GM23248 (cell line): ENCODE results near the gene P2RX5. TPM values are rescaled to one million over a fixed set of nuclear protein-coding genes. Genes with fewer than 3 reads are reported as not detected.

ENCODE experiments used
- DNase-seq: peaks from one replicate; pipeline ENCODE4 v3.0.0-alpha.2; 2015
- H2AFZ ChIP-seq: fragments of 200-600 bp; sonication (generic); 2 replicates; pipeline ENCODE4 v1.6.1; 2016; ENCODE audit warnings: antibody characterized with exemption
- H3F3A ChIP-seq: fragments of 200-600 bp; sonication (generic); 2 replicates; pipeline ENCODE4 v1.6.1; 2016; ENCODE audit warnings: mild to moderate bottlenecking, antibody characterized with exemption, mixed run types; ENCODE audit not compliant: insufficient read depth
- H3K27ac ChIP-seq: fragments of 200-600 bp; sonication (generic); 2 replicates; pipeline ENCODE4 v1.5.1; 2016; ENCODE audit warnings: mild to moderate bottlenecking
- H3K27me3 ChIP-seq: fragments of 200-600 bp; sonication (generic); replicated peaks from 2 replicates; pipeline ENCODE4 v1.6.1; 2016; ENCODE audit warnings: mild to moderate bottlenecking; ENCODE audit not compliant: insufficient read depth
- H3K36me3 ChIP-seq: fragments of 200-600 bp; sonication (generic); 2 replicates; pipeline ENCODE4 v1.6.1; 2016; ENCODE audit warnings: low read depth, mild to moderate bottlenecking
- H3K4me1 ChIP-seq: fragments of 200-600 bp; sonication (generic); 2 replicates; pipeline ENCODE4 v1.6.1; 2016; ENCODE audit warnings: mild to moderate bottlenecking; ENCODE audit not compliant: insufficient read depth
- H3K4me2 ChIP-seq: fragments of 200-600 bp; sonication (generic); one replicate; pipeline ENCODE4 v1.6.1; 2016; ENCODE audit warnings: mild to moderate bottlenecking; ENCODE audit not compliant: unreplicated experiment
- H3K4me3 ChIP-seq: fragments of 200-600 bp; sonication (generic); 2 replicates; pipeline ENCODE4 v1.5.1; 2016; ENCODE audit warnings: mild to moderate bottlenecking
- H3K79me2 ChIP-seq: fragments of 200-600 bp; sonication (generic); 2 replicates; pipeline ENCODE4 v1.6.1; 2016; ENCODE audit warnings: mild to moderate bottlenecking; ENCODE audit not compliant: insufficient read depth
- H3K9ac ChIP-seq: fragments of 200-600 bp; sonication (generic); 2 replicates; pipeline ENCODE4 v1.6.1; 2016; ENCODE audit warnings: mild to moderate bottlenecking
- H3K9me2 ChIP-seq: fragments of 200-600 bp; sonication (generic); 2 replicates; pipeline ENCODE4 v1.6.1; 2016; ENCODE audit warnings: mixed run types, mild to moderate bottlenecking, moderate library complexity; ENCODE audit not compliant: insufficient read depth
- H3K9me3 ChIP-seq: fragments of 200-600 bp; sonication (generic); one replicate; pipeline ENCODE4 v1.6.1; 2017; ENCODE audit warnings: low read depth
- H4K20me1 ChIP-seq: fragments of 200-600 bp; sonication (generic); 2 replicates; pipeline ENCODE4 v1.6.0; 2016; ENCODE audit not compliant: insufficient read depth
- EZH2 ChIP-seq: fragments of 200-600 bp; sonication (generic); IDR thresholded peaks from 2 replicates; pipeline ENCODE4 v1.6.1; 2018; ENCODE audit warnings: antibody characterized with exemption, mild to moderate bottlenecking; ENCODE audit not compliant: insufficient read depth, poor library complexity, severe bottlenecking
- EZH2phosphoT487 ChIP-seq: fragments of 200-600 bp; sonication (generic); IDR thresholded peaks from 2 replicates; pipeline ENCODE4 v1.6.1; 2018; ENCODE audit warnings: antibody characterized with exemption, moderate library complexity, mild to moderate bottlenecking, low read depth; ENCODE audit not compliant: insufficient read depth
- WGBS, 2 experiments: methylation state at CpG; one replicate each; pipeline ENCODE4 v1.1.6; 2015 to 2017; ENCODE audit warnings: low lambda C conversion rate in 2 of 2, low coverage in 1 of 2; ENCODE audit errors: missing lambda C conversion rate in 2 of 2; 5-methylcytosine and 5-hydroxymethylcytosine counted together
- in situ Hi-C: fragments of 300-500 bp; cut with MboI; formaldehyde crosslinking; loops from 2 replicates; pipeline ENCODE4 v1.15.0; 2020
- polyA plus RNA-seq: library from polyadenylated mRNA; unstranded; fragments of >200 nt; fragmentation: Nextera tagmentation; extraction: Ambion mirVana; gene quantifications from 2 replicates; pipeline ENCODE4 v1.2.1, GENCODE V29; 2016
- total RNA-seq: library from RNA; depleted of rRNA; stranded (reverse); fragments of >200 nt; shearing (Covaris generic); gene quantifications from 2 replicates; pipeline ENCODE4 v1.2.3, GENCODE V29; 2014; rRNA removed

Gene P2RX5
- total and polyA plus RNA-seq, 2 experiments from 2014 or later: 2.5 to 2.6 TPM

- Histone ChIP-seq H3K27me3 (no peaks in the 10 kb centered on the region), H2AFZ (no peak overlapping the region), H3K4me1 (no peaks in the 10 kb centered on the region), H3K9ac (no peak overlapping the region), H3K79me2 (no peaks in the 10 kb centered on the region), H3K9me3 (no peaks in the 10 kb centered on the region), H3K4me3 (no peak overlapping the region), H3K36me3 (no peaks in the 10 kb centered on the region), H4K20me1 (no peaks in the 10 kb centered on the region), H3K9me2 (no peaks in the 10 kb centered on the region), H3K27ac (no peak overlapping the region), H3F3A (no peaks in the 10 kb centered on the region), H3K4me2 (no peak overlapping the region)
- in situ Hi-C loops: loop anchor here (25.0 kb wide), 1 partner anchor 590 kb away; no protein-coding TSS in a partner anchor
- WGBS, 2 experiments: 92 to 98% methylated on average over 11 of the region's 11 CpGs
- no peak for DNase-seq
- no peak for TF ChIP-seq EZH2phosphoT487
Observed at GRCh38 chr17:3627769-3628167, 68.2 kb downstream of the P2RX5 start.

DNA sequence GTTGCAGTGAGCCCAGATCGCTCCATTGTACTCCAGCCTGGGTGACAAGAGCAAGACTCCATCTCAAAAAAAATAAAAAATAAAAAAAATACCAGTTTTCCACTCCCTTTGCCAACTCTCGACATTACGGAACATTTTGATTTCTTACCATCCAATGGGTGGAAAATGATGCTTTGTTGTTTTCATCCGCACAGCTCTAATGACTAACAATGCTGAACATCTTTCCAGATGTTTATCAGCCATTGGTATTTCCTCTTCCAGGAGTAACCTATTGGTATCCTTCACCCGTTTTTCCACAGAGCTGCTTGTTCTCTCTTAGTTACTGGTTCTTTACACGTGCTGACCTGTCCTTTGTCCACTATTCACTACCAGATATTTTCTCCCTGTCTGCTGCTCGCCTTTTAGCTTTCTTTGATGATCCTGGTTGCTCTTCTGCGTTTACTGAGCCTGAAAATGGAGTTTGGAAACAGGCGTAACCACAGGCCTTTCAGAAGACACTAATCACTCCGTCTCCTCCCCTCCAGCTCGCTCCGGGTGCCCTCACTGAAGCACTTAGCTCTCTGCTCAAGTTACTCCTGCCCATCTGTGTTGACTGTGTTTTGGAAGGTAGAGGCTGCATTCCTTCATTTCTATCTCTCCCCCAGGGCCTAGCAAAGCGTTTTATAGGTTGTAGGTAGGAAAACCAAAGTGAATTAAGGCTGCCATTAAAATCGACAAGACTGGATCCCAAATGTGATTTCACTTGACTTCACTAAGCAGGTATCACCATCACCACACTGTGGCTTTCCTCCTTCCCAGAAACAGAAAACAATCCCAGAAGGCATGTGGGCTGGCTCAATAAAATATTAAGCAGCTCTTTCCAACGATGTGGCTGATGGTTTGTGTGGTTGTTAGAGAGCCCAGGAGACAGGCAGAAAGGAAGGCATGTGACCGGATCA, 68.9 kb downstream of the P2RX5 start:
- Histone ChIP-seq H3K9me2 (no peaks in the 10 kb centered on the region), H3K79me2 (no peaks in the 10 kb centered on the region), H3K9ac (no peak overlapping the region), H3K4me2 (no peak overlapping the region), H3K4me3 (no peak overlapping the region), H3K27me3 (no peaks in the 10 kb centered on the region), H3K27ac (no peak overlapping the region), H2AFZ (no peak overlapping the region), H3K4me1 (no peaks in the 10 kb centered on the region), H4K20me1 (no peaks in the 10 kb centered on the region), H3K9me3 (no peaks in the 10 kb centered on the region), H3F3A (no peaks in the 10 kb centered on the region), H3K36me3 (no peaks in the 10 kb centered on the region)
- WGBS, 2 experiments: 86% methylated on average over 16 of the region's 16 CpGs
- TF ChIP-seq EZH2phosphoT487: no peak
- TF ChIP-seq EZH2: no peak
- in situ Hi-C loops: loop anchor here (25.0 kb wide), 1 partner anchor 590 kb away; no protein-coding TSS in a partner anchor
- DNase-seq: peak; percentile 7

Other genes with a start within 250 kb of the P2RX5 start
- not detected in 2 replicates for gene SPATA22, start 224.3 kb downstream of the P2RX5 start, total RNA-seq
- not detected in 2 replicates for gene SPATA22, start 224.3 kb downstream of the P2RX5 start, polyA plus RNA-seq
- 0.63 TPM in 1 of 2 replicates, not detected in the other for gene ASPA, start 220.2 kb downstream of the P2RX5 start, total RNA-seq
- 0.16 TPM in 2 replicates for gene ASPA, start 220.2 kb downstream of the P2RX5 start, polyA plus RNA-seq
- 0.89 and 1.1 TPM in 2 replicates for gene TRPV3, start 138.3 kb downstream of the P2RX5 start, total RNA-seq
- gene TRPV3, start 138.3 kb downstream of the P2RX5 start, polyA plus RNA-seq: 0.35 and 0.41 TPM in 2 replicates
- gene TRPV1, start 86.7 kb downstream of the P2RX5 start, total RNA-seq: 0.86 and 1.5 TPM in 2 replicates
- gene TRPV1, start 86.7 kb downstream of the P2RX5 start, polyA plus RNA-seq: 0.78 and 0.89 TPM in 2 replicates
- 5.8 and 7.0 TPM in 2 replicates for gene SHPK, start 59.9 kb downstream of the P2RX5 start, total RNA-seq
- 3.1 and 4.2 TPM in 2 replicates for gene SHPK, start 59.9 kb downstream of the P2RX5 start, polyA plus RNA-seq
- gene CTNS, start 59.4 kb downstream of the P2RX5 start, total RNA-seq: 7.5 and 16.6 TPM in 2 replicates
- gene CTNS, start 59.4 kb downstream of the P2RX5 start, polyA plus RNA-seq: 7.2 and 7.8 TPM in 2 replicates
- gene TAX1BP3, start 27.6 kb downstream of the P2RX5 start, total RNA-seq: 270 and 418 TPM in 2 replicates
- 331 and 350 TPM in 2 replicates for gene TAX1BP3, start 27.6 kb downstream of the P2RX5 start, polyA plus RNA-seq
- 28.6 and 38.4 TPM in 2 replicates for gene EMC6, start 27.3 kb downstream of the P2RX5 start, total RNA-seq
- 113 and 114 TPM in 2 replicates for gene EMC6, start 27.3 kb downstream of the P2RX5 start, polyA plus RNA-seq
- 1.9 and 3.0 TPM in 2 replicates for gene HASPIN, start 27.7 kb upstream of the P2RX5 start, total RNA-seq
- gene HASPIN, start 27.7 kb upstream of the P2RX5 start, polyA plus RNA-seq: 1.1 and 1.4 TPM in 2 replicates
- 11.8 and 23.3 TPM in 2 replicates for gene ITGAE, start 105.0 kb upstream of the P2RX5 start, total RNA-seq
- gene ITGAE, start 105.0 kb upstream of the P2RX5 start, polyA plus RNA-seq: 80.3 and 83.6 TPM in 2 replicates
- gene NCBP3, start 150.1 kb upstream of the P2RX5 start, total RNA-seq: 16.6 and 25.3 TPM in 2 replicates
- 19.6 and 20.1 TPM in 2 replicates for gene NCBP3, start 150.1 kb upstream of the P2RX5 start, polyA plus RNA-seq
- 4.5 and 5.1 TPM in 2 replicates for gene CAMKK1, start 196.9 kb upstream of the P2RX5 start, total RNA-seq
- 4.0 and 4.1 TPM in 2 replicates for gene CAMKK1, start 196.9 kb upstream of the P2RX5 start, polyA plus RNA-seq
- not detected in 2 replicates for gene P2RX1, start 220.3 kb upstream of the P2RX5 start, total RNA-seq
- 0.06 TPM in 1 of 2 replicates, not detected in the other for gene P2RX1, start 220.3 kb upstream of the P2RX5 start, polyA plus RNA-seq